GM19452 (cell line): Measurements from ENCODE around the gene VTCN1.
"Not testable (repeated sequence)": the region's sequence is repeated elsewhere in the genome, so short reads cannot be mapped to it uniquely, and the experiment has no call there.

ENCODE experiments used
- ATAC-seq: cut with Tn5 transposase; IDR thresholded peaks from one replicate; pipeline ENCODE4 v1.9.1; 2021; ENCODE audit not compliant: unreplicated experiment

VTCN1 gene

GRCh38 chr1:117167402-117167801, 43.3 kb downstream of the VTCN1 start:
- ATAC-seq: no peak

GRCh38 chr1:117166076-117166475, 44.7 kb downstream of the VTCN1 start:
- no peak for ATAC-seq

- ATAC-seq: no peak
Measured at GRCh38 chr1:117164209-117164608, 46.5 kb downstream of the VTCN1 start.

GRCh38 chr1:117162816-117163215, 47.9 kb downstream of the VTCN1 start:
- ATAC-seq: no peak

- no peak for ATAC-seq
Measured at GRCh38 chr1:117161887-117162286, 48.8 kb downstream of the VTCN1 start.

- ATAC-seq: not testable (repeated sequence)
Measured at GRCh38 chr1:117151305-117151704, 59.4 kb downstream of the VTCN1 start.

- no peak for ATAC-seq
Measured at GRCh38 chr1:117150316-117150715, 60.4 kb downstream of the VTCN1 start.

- ATAC-seq: no peak
Measured at GRCh38 chr1:117147856-117148588, 62.7 kb downstream of the VTCN1 start.

- ATAC-seq: no peak
Measured at GRCh38 chr1:117147341-117147831, 63.3 kb downstream of the VTCN1 start.

GRCh38 chr1:117146575-117147340, 64.0 kb downstream of the VTCN1 start:
- ATAC-seq: no peak

GRCh38 chr1:117146072-117146471, 64.7 kb downstream of the VTCN1 start:
- ATAC-seq: no peak

- ATAC-seq: no peak
Measured at GRCh38 chr1:117143871-117144270, 66.9 kb downstream of the VTCN1 start.

GRCh38 chr1:117143172-117143571, 67.6 kb downstream of the VTCN1 start:
- ATAC-seq: no peak

GRCh38 chr1:117142200-117142599, 68.5 kb downstream of the VTCN1 start:
- no peak for ATAC-seq

- ATAC-seq: no peak
Measured at GRCh38 chr1:117138561-117138960, 72.2 kb downstream of the VTCN1 start.

- no peak for ATAC-seq
Measured at GRCh38 chr1:117138106-117138505, 72.6 kb downstream of the VTCN1 start.

GRCh38 chr1:117137281-117137855, 73.4 kb downstream of the VTCN1 start:
- no peak for ATAC-seq

- no peak for ATAC-seq
Measured at GRCh38 chr1:117136749-117137148, 74.0 kb downstream of the VTCN1 start.

GRCh38 chr1:117135329-117135728, 75.4 kb downstream of the VTCN1 start:
- no peak for ATAC-seq

- ATAC-seq: no peak
Measured at GRCh38 chr1:117130526-117130925, 80.2 kb downstream of the VTCN1 start.

- no peak for ATAC-seq
Measured at GRCh38 chr1:117128323-117129079, 82.2 kb downstream of the VTCN1 start.
